ENCODE data around the gene TCF4.

The TCF4 gene

DNA sequence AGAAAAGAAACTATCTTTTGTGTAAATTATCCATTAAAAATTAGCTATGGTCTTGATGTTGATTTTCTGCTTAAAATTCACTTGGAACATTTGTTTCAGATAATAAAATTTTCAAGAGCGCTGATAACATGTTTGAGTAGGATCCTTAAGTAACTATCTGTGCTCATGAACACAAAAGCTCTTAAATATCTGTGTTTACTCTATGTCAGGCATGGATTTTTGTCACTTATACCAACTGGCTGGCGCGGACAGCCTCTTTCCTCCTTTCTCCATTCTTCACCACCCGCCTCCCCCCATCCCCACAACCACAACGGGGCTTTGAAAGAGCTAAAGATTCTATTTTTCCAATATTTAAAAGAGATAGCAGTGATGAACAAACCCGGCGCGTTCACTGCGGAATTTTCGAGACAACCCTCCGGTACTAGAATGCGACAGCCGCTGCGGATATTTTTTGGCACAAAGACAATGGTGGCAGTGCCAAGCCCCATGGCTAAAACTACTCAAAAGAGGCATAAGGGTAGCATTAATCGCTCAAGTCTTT lies 181.5 kb downstream of the TCF4 start:
- no peak overlapping the region for H3K4me3 ChIP-seq (ENCODE audit: low read depth, low read length)
- H3K9me3 ChIP-seq (ENCODE audit: control insufficient read depth, insufficient read depth, low read depth, low read length), result no peaks in the 10 kb centered on the region
- H3K27ac ChIP-seq (ENCODE audit: extremely low read depth, low read depth, low read length), result peak overlapping the region; percentile 87
- CTCF ChIA-PET, result interaction anchor here (0.6 to 1.5 kb wide), 4 partner anchors 9 to 1169 kb away, joined by 5 to 11 read pairs (median 5); no protein-coding TSS in a partner anchor
- peaks cover 35% of the 10 kb centered on the region for H3K4me1 ChIP-seq (ENCODE audit: control insufficient read depth, insufficient read depth, low read length)
- POLR2A ChIA-PET, result interaction anchor here (0.6 to 0.7 kb wide), 2 partner anchors 173 to 181 kb away, joined by 6 to 7 read pairs; no protein-coding TSS in a partner anchor
- no peaks in the 10 kb centered on the region for H3K36me3 ChIP-seq (ENCODE audit: control insufficient read depth in 2 of 2, insufficient read depth in 1 of 2, low read length in 2 of 2)
- TF ChIP-seq ZBTB48 (tag by site-specific recombination; IDR thresholded peaks at IDR 0.05) (no peak), ZBTB6 (tag by site-specific recombination; IDR thresholded peaks at IDR 0.05) (0 out of 2 replicates have a peak, but pooled peaks have one; percentile 14), ZNF366 (tag by site-specific recombination; conservative IDR thresholded peaks at IDR 0.05) (peak; percentile 12; the same call in 1 of the 2 replicates), BCL11B (tag by site-specific recombination; IDR thresholded peaks at IDR 0.05; ENCODE audit: low read depth) (no peak), ZNF341 (tag by site-specific recombination; IDR thresholded peaks at IDR 0.05; ENCODE audit: low read depth) (no peak), ZBTB21 (tag by site-specific recombination; IDR thresholded peaks at IDR 0.05) (no peak), ZNF645 (tag by site-specific recombination; IDR thresholded peaks at IDR 0.05) (no peak), ZNF324 (tag by site-specific recombination; IDR thresholded peaks at IDR 0.05) (no peak), ZNF140 (tag by site-specific recombination; IDR thresholded peaks at IDR 0.05) (no peak), BCL11A (tag by site-specific recombination; IDR thresholded peaks at IDR 0.05; ENCODE audit: low read depth) (no peak), OSR2 (tag by site-specific recombination; IDR thresholded peaks at IDR 0.05) (no peak), WT1 (tag by site-specific recombination; IDR thresholded peaks at IDR 0.05) (no peak), ZNF404 (tag by site-specific recombination; IDR thresholded peaks at IDR 0.05) (no peak), ZNF776 (tag by site-specific recombination; IDR thresholded peaks at IDR 0.05; ENCODE audit: borderline replicate concordance) (no peak), ZNF26 (tag by site-specific recombination; IDR thresholded peaks at IDR 0.05) (no peak), SETDB1 (IDR thresholded peaks at IDR 0.05; ENCODE audit: insufficient read length, low read length) (no peak), ZNF843 (tag by site-specific recombination; IDR thresholded peaks at IDR 0.05) (peak; percentile 5; the same call in 1 of the 2 replicates), ZBTB17 (tag by site-specific recombination; IDR thresholded peaks at IDR 0.05) (0 out of 2 replicates have a peak, but pooled peaks have one; percentile 36), ZIC2 (tag by site-specific recombination; IDR thresholded peaks at IDR 0.05) (no peak), ZNF169 (tag by site-specific recombination; IDR thresholded peaks at IDR 0.05) (no peak), HIC1 (tag by site-specific recombination; IDR thresholded peaks at IDR 0.05) (peak; percentile 42; the same call in 1 of the 2 replicates), ZNF658 (tag by site-specific recombination; IDR thresholded peaks at IDR 0.05) (no peak)
- TF ChIP-seq, protein P1, sequence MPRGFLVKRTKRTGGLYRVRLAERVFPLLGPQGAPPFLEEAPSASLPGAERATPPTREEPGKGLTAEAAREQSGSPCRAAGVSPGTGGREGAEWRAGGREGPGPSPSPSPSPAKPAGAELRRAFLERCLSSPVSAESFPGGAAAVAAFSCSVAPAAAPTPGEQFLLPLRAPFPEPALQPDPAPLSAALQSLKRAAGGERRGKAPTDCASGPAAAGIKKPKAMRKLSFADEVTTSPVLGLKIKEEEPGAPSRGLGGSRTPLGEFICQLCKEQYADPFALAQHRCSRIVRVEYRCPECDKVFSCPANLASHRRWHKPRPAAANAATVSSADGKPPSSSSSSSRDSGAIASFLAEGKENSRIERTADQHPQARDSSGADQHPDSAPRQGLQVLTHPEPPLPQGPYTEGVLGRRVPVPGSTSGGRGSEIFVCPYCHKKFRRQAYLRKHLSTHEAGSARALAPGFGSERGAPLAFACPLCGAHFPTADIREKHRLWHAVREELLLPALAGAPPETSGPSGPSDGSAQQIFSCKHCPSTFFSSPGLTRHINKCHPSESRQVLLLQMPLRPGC (tag by site-specific recombination; IDR thresholded peaks at IDR 0.05), result no peak
- TF ChIP-seq, protein P2, sequence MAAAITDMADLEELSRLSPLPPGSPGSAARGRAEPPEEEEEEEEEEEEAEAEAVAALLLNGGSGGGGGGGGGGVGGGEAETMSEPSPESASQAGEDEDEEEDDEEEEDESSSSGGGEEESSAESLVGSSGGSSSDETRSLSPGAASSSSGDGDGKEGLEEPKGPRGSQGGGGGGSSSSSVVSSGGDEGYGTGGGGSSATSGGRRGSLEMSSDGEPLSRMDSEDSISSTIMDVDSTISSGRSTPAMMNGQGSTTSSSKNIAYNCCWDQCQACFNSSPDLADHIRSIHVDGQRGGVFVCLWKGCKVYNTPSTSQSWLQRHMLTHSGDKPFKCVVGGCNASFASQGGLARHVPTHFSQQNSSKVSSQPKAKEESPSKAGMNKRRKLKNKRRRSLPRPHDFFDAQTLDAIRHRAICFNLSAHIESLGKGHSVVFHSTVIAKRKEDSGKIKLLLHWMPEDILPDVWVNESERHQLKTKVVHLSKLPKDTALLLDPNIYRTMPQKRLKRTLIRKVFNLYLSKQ (tag by site-specific recombination; IDR thresholded peaks at IDR 0.05; ENCODE audit: borderline replicate concordance), result no peak
- TF ChIP-seq, protein P3, sequence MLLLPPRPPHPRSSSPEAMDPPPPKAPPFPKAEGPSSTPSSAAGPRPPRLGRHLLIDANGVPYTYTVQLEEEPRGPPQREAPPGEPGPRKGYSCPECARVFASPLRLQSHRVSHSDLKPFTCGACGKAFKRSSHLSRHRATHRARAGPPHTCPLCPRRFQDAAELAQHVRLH (tag by site-specific recombination; IDR thresholded peaks at IDR 0.05), result no peak
- TF ChIP-seq, protein P4, sequence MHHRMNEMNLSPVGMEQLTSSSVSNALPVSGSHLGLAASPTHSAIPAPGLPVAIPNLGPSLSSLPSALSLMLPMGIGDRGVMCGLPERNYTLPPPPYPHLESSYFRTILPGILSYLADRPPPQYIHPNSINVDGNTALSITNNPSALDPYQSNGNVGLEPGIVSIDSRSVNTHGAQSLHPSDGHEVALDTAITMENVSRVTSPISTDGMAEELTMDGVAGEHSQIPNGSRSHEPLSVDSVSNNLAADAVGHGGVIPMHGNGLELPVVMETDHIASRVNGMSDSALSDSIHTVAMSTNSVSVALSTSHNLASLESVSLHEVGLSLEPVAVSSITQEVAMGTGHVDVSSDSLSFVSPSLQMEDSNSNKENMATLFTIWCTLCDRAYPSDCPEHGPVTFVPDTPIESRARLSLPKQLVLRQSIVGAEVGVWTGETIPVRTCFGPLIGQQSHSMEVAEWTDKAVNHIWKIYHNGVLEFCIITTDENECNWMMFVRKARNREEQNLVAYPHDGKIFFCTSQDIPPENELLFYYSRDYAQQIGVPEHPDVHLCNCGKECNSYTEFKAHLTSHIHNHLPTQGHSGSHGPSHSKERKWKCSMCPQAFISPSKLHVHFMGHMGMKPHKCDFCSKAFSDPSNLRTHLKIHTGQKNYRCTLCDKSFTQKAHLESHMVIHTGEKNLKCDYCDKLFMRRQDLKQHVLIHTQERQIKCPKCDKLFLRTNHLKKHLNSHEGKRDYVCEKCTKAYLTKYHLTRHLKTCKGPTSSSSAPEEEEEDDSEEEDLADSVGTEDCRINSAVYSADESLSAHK (tag by site-specific recombination; IDR thresholded peaks at IDR 0.05), result peak; percentile 95
